A172 (cell line): ENCODE data around the gene HLA-C. TPM values are rescaled to one million over a fixed set of nuclear protein-coding genes. Genes with fewer than 3 reads are reported as not detected.
"Not testable (repeated sequence)": the region's sequence is repeated elsewhere in the genome, so short reads cannot be mapped to it uniquely, and the experiment has no call there.

Source experiments
- DNase-seq: peaks from one replicate; pipeline ENCODE4 v3.0.0-alpha.2; 2015; ENCODE audit warnings: low spot score
- total RNA-seq: library from RNA; depleted of rRNA; stranded (reverse); fragments of >200 nt; shearing (Covaris generic); gene quantifications from 2 replicates; pipeline ENCODE4 v1.2.3, GENCODE V29; 2014

Gene HLA-C
- total RNA-seq, 1 experiment from 2014 or later = 441 TPM

GRCh38 chr6:31270788-31271640 lies 878 bp downstream of the HLA-C start:
- peak; percentile 58 for DNase-seq

GRCh38 chr6:31268836-31269235 lies 3.1 kb downstream of the HLA-C start:
- no peak for DNase-seq

GRCh38 chr6:31268369-31268765 lies 3.5 kb downstream of the HLA-C start:
- DNase-seq = no peak

- no peak for DNase-seq
Measured at GRCh38 chr6:31267651-31268368, 4.1 kb downstream of the HLA-C start.

GRCh38 chr6:31266567-31267360 lies 5.1 kb downstream of the HLA-C start:
- no peak for DNase-seq

- no peak for DNase-seq
Measured at GRCh38 chr6:31265926-31266325, 6.0 kb downstream of the HLA-C start.

DNA sequence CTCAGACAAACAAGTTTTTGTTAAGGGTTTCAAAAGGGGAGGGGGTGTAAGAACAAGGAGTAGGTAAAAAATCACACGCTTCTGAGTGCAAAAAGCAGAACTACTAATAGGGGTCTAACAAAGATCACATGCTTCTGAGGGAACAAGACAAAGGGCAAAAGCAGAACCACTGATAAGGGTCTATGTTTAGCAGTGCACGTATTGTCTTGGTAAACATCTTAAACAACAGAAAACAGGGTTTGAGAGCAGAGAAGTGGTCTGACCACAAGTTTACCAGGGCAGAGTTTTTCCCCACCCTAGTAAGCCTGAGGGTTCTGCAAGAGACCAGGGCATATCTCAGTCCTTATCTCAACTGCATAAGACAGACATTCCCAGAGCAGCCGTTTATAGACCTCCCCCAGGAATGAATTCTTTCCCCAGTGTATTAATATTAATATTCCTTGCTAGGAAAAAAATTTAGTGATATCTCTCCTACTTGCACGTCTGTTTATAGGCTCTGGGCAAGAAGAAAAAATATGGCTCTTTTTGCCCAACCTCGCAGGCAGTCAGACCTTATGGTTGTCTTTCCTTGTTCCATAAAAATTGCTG lies 8.5 kb downstream of the HLA-C start:
- DNase-seq = not testable (repeated sequence)

GRCh38 chr6:31259995-31260394 lies 11.9 kb downstream of the HLA-C start:
- DNase-seq = not testable (repeated sequence)

- DNase-seq = no peak
Measured at GRCh38 chr6:31252625-31253024, 19.3 kb downstream of the HLA-C start.

DNA sequence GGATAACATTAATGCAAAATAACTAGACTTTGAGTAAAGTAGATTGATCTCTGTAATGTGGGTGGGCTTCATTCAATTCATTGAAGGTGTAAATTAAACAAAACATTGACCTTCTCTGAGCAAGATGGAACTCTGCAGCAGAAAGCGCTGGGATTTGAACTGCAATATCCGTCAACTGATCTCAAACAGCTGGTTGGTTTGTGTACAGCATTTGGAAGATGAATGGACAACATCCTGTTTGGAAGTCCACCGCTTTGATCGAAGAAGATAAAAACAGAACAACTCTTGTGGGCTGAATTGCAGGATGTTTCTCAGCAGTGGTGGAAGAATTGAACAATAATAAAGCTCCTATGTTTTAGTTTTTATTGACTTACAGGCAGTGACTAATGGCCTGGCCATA lies 20.6 kb downstream of the HLA-C start:
- no peak for DNase-seq

- no peak for DNase-seq
Measured at GRCh38 chr6:31249184-31249583, 22.7 kb downstream of the HLA-C start.

DNA sequence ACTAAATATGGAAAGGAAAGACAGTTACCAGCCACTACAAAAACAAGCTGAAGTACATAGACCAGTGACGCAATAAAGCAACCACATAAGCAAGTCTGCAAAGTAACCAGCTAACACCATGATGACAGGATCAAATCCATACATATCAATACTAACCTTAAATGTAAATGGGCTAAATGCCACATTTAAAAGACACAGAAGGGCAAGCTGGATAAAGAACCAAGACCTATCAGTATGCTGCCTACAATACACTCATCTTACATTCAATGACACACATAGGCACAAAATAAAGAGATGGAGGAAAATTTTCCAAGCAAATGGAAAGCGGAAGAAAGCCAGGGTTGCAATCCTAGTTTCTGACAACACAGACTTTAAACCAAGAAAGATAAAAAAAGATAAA lies 24.1 kb downstream of the HLA-C start:
- DNase-seq = no peak

- peak; percentile 88 for DNase-seq
Measured at GRCh38 chr6:31246051-31246521, 25.8 kb downstream of the HLA-C start.

DNA sequence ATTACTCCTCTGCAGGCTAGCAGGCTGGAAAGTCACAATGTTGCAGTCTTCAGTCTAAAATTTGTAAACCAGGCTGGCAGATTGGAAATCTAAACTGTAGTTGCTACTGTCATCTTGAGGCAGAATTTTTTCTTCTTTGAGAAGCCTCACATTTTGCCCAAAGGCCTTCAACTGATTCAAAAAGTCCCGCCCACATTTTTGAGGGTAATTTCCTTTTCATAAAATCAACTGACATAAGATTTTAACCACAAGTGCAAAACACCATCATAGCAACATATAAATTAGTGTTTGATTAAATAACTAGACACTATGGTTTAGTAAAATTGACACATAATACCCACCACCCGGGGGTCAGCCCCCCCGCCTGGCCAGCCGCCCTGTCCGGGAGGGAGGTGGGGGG lies 28.4 kb downstream of the HLA-C start:
- no peak for DNase-seq

DNA sequence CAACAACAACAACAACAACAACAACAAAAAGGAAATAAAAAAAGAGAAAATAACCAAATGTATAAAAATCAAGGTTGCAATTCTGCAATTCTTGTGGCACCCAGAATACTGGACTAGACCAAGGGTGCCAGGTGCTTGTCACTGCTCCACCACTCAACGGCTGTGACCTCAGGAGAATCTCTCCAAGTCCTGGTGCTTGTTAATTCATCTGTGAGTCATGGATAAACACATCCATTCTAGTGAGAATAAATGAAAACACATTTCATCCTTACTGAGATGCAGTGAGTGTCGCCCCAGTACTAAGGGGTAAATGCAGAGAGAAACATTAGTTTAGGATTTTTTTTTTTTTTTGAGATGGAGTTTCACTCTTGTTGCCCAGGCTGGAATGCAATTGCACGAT lies 32.0 kb downstream of the HLA-C start:
- peak; percentile 5 for DNase-seq

DNA sequence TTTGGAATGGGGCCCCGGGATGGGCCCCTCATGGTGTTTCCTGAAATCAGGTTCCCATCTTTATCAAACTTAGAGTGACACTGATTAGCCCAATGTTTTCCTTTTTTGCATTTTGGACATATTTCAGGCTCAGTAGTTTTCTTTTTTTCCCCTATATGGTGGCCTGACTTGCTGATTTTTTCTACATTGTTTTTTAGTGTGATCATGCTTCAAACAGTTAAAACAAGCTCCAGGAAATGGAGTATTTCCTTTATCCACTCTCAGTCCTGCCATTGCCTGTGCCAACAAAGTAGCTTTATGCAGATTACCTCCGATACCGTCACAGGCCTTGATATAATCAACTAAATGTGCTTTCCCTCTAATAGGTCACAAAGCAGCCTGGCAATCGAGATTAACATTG lies 37.8 kb downstream of the HLA-C start:
- not testable (repeated sequence) for DNase-seq

- DNase-seq = no peak
Measured at GRCh38 chr6:31228476-31228875, 43.4 kb downstream of the HLA-C start.

DNA sequence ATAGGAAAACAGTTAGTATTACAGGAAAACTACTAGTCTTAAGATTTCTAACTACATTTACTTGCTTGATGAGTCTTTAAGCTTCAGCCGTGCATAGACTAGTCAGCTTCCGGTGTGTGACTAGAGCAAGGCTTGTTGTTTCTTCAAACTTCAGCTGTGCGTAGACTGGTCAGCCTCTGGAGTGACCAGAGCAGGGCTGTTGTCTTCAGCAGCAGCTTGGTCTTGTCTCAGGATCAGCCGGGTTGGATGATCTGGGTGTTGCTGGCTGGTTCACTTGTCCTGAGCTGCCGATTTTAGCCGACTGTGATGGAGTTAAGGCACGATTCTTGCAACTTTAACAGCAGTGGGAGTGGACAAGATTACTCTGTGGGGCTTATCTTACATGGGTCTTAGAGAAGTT lies 44.7 kb downstream of the HLA-C start:
- DNase-seq = no peak

DNA sequence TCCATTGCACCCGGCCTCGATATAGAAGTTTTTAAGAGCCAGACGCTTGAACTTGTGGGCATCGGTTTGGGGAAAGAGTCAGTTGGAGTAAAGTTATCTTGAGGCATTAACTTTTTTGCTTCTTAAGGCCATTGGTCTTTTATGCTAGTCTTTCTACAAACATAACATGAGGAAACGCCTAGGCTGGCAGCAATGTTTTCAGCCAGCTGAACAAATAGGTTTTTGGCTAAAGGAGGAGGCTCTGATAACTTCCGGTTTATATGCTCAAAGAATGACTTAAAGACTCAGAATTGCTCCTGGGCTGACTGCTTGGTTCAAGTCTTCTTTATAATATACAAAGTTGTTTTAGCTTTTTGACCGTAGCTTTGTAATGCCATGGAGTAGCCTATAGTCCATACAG lies 46.2 kb downstream of the HLA-C start:
- no peak for DNase-seq

DNA sequence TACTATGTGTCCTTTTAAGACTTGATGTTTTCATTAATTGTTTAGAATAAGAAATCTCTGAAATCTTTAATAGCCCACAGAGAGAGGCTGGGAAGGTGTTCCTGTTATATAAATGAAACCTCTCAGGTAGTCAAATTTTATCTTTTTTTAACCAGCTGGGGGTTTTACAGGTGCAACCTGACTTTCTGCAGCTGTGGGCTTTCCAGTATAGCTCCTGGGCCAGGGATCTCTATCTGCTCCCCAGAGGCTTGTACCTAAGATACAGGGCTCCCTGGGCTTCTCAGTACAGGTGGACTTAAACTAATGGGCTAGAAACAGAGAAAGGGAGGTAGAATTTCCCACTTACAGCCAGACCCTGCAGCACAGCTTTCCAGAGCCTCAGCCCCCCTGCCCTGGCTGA lies 49.4 kb downstream of the HLA-C start:
- DNase-seq = no peak
